Measurements from ENCODE around the gene SECTM1.

Gene SECTM1

DNA sequence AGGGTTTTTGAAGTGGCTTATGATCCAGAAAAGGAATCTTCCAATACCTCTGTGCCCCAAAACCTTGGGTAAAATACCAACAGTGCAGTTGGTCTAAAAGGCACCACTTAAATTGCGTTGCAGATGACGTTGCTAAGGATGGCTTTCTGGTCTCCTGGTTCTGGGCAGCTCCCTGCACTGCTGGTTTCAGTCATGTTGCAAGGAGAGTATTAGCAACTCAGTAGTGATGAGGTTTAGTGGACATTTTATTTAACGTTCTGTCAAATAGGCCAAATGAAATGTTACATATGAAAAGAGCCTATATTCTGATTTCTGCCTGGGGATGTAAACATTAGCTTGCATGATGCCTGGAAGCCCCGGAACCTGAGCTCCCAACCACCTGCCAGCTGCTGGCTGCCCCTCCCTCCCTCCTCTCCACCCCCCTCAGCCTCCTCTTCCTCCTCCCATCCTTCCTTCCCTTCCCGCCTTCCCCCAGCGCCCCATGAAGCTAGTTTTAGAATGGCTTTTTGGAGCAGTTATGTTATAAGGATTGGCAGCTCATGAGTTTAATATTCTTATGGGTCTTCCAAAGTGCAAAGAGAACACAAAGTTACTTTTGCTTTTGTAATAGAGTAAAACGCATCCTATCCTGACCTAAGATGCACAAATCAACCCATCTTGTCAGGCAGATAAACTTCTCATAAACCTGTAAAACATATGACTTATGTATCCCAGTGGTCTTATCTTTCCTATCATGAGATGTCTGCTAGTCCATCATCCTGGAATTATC is 36.9 kb downstream of the SECTM1 start:
- H2BK5ac ChIP-seq (ENCODE audit: low read depth, low read length, poor library complexity, severe bottlenecking) = no peak overlapping the region
- H3K4me1 ChIP-seq (ENCODE audit: control insufficient read depth, insufficient read depth, low read depth, low read length) = peaks cover 40% of the 10 kb centered on the region
- WGBS = 93% methylated on average over 4 of the region's 7 CpGs
- no peak overlapping the region for H3K4ac ChIP-seq (ENCODE audit: low read depth in 1 of 2, low read length in 2 of 2)
- no peak overlapping the region for H2BK12ac ChIP-seq (ENCODE audit: low read length in 2 of 2)
- H2AFZ ChIP-seq (ENCODE audit: low read depth, low read length) = no peak overlapping the region
- H3K14ac ChIP-seq (ENCODE audit: low read length in 2 of 2) = no peak overlapping the region
- H3K4me3 ChIP-seq (ENCODE audit: insufficient read depth in 1 of 2, low read depth in 1 of 2, low read length in 2 of 2) = peak overlapping the region in 1 of 2 experiments; percentile 71
- peak overlapping the region; percentile 49 for H2BK15ac ChIP-seq (ENCODE audit: low read depth, poor library complexity, severe bottlenecking)
- no peak overlapping the region for H2BK120ac ChIP-seq (ENCODE audit: low read depth, low read length)
- H3K9me3 ChIP-seq (ENCODE audit: control insufficient read depth, low read length) = no peaks in the 10 kb centered on the region
- H3K27me3 ChIP-seq (ENCODE audit: control insufficient read depth in 1 of 2, insufficient read depth in 1 of 2, low read length in 2 of 2) = peaks cover 0 to 3% of the 10 kb centered on the region in 2 experiments
- DNase-seq = no peak
- H3K9ac ChIP-seq (ENCODE audit: low read length) = peak overlapping the region; percentile 92
- H4K8ac ChIP-seq (ENCODE audit: low read length) = no peak overlapping the region
- peak overlapping the region; percentile 64 for H3K27ac ChIP-seq (ENCODE audit: low read length, poor library complexity, severe bottlenecking)
- no peak overlapping the region for H2AK5ac ChIP-seq (ENCODE audit: low read length, severe bottlenecking)
- no peaks in the 10 kb centered on the region for H3K36me3 ChIP-seq (ENCODE audit: control insufficient read depth in 1 of 2, insufficient read depth in 2 of 2, low read depth in 1 of 2, low read length in 2 of 2)
- no peak overlapping the region for H3K18ac ChIP-seq (ENCODE audit: low read depth in 1 of 2, low read length in 2 of 2)
- peak overlapping the region; percentile 49 for H3K4me2 ChIP-seq (ENCODE audit: low read length, poor library complexity, severe bottlenecking)
- H3K23ac ChIP-seq (ENCODE audit: low read length in 2 of 2) = no peak overlapping the region
- H4K91ac ChIP-seq (ENCODE audit: low read length) = no peak overlapping the region
- peaks cover 6% of the 10 kb centered on the region for H3K79me1 ChIP-seq (replicated peaks; ENCODE audit: low read length, poor library complexity, severe bottlenecking)

DNA sequence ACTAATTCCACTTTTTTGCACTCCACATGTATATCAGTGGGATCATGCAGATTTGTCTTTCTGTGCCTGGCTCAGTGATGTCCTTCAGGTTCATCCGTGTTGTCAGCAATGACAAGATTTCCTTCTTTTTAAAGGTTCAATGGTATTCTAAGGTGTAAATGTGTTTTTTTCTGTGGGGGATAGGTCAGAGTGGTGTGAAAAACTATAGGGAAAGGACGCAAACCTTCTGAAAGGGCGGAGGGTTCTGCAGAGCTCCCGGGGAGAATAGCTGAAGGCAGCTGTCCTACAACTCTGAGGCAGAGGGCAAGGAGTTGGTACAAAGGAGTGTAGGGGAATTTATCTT is 38.1 kb downstream of the SECTM1 start:
- Histone ChIP-seq H2BK12ac (ENCODE audit: low read length in 2 of 2) (no peak overlapping the region), H3K4me3 (ENCODE audit: insufficient read depth in 1 of 2, low read depth in 1 of 2, low read length in 2 of 2) (no peak overlapping the region), H3K18ac (ENCODE audit: low read depth in 1 of 2, low read length in 2 of 2) (no peak overlapping the region), H3K27ac (ENCODE audit: low read length, poor library complexity, severe bottlenecking) (no peak overlapping the region), H2AFZ (ENCODE audit: low read depth, low read length) (no peak overlapping the region), H3K4ac (ENCODE audit: low read depth in 1 of 2, low read length in 2 of 2) (no peak overlapping the region), H2BK120ac (ENCODE audit: low read depth, low read length) (no peak overlapping the region), H3K14ac (ENCODE audit: low read length in 2 of 2) (no peak overlapping the region), H3K4me2 (ENCODE audit: low read length, poor library complexity, severe bottlenecking) (no peak overlapping the region), H3K36me3 (ENCODE audit: control insufficient read depth in 1 of 2, insufficient read depth in 2 of 2, low read depth in 1 of 2, low read length in 2 of 2) (no peaks in the 10 kb centered on the region), H3K9me3 (ENCODE audit: control insufficient read depth, low read length) (no peaks in the 10 kb centered on the region), H4K8ac (ENCODE audit: low read length) (no peak overlapping the region), H4K91ac (ENCODE audit: low read length) (no peak overlapping the region), H2AK5ac (ENCODE audit: low read length, severe bottlenecking) (no peak overlapping the region), H3K27me3 (ENCODE audit: control insufficient read depth in 1 of 2, insufficient read depth in 1 of 2, low read length in 2 of 2) (no peaks in the 10 kb centered on the region), H2BK5ac (ENCODE audit: low read depth, low read length, poor library complexity, severe bottlenecking) (no peak overlapping the region), H3K23ac (ENCODE audit: low read length in 2 of 2) (no peak overlapping the region), H3K79me1 (replicated peaks; ENCODE audit: low read length, poor library complexity, severe bottlenecking) (peaks cover 6% of the 10 kb centered on the region), H2BK15ac (ENCODE audit: low read depth, poor library complexity, severe bottlenecking) (no peak overlapping the region), H3K4me1 (ENCODE audit: control insufficient read depth, insufficient read depth, low read depth, low read length) (peaks cover 32% of the 10 kb centered on the region), H3K9ac (ENCODE audit: low read length) (no peak overlapping the region)
- WGBS = 83% methylated on average over 4 of the region's 4 CpGs
- DNase-seq = no peak

DNA sequence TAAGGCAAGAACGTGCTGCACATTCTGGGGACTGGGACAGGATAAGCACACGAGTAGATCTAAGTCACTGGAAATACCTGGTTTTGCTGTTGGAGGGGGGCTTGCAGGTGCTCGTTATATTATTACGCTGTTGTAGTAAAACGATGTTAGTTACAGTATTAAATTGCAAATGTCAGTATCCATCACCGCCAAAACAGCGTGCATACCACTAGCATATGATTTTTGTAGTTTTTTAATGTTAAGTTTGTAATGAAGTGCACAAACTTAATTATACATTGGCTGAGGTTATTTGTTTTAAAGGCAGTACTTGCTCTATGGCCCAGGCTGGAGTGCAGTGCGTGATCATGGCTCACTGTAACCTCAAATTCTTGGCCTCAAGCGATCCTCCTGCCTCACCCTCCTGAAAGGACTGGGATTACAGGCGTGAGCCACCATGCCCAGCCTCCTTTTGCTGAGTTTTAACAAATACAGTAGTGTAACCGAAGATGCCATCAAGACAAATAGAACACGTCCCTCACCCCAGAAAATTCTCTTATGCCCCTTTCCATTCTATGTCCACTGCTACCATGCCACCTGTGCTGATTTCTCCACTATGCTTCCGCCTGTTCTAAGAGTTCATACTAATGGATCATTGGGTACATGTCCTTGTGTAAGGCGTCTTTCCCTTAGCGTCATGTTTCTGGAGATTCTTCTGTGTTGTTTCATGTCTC is 39.3 kb downstream of the SECTM1 start:
- H3K23ac ChIP-seq (ENCODE audit: low read length in 2 of 2) = no peak overlapping the region
- no peak overlapping the region for H2BK12ac ChIP-seq (ENCODE audit: low read length in 2 of 2)
- H4K91ac ChIP-seq (ENCODE audit: low read length) = no peak overlapping the region
- H3K4me1 ChIP-seq (ENCODE audit: control insufficient read depth, insufficient read depth, low read depth, low read length) = peaks cover 32% of the 10 kb centered on the region
- H3K4ac ChIP-seq (ENCODE audit: low read depth in 1 of 2, low read length in 2 of 2) = no peak overlapping the region
- H4K8ac ChIP-seq (ENCODE audit: low read length) = no peak overlapping the region
- H2BK120ac ChIP-seq (ENCODE audit: low read depth, low read length) = no peak overlapping the region
- WGBS = 87% methylated on average over 15 of the region's 15 CpGs
- no peak overlapping the region for H3K27ac ChIP-seq (ENCODE audit: low read length, poor library complexity, severe bottlenecking)
- no peak overlapping the region for H3K14ac ChIP-seq (ENCODE audit: low read length in 2 of 2)
- H2BK5ac ChIP-seq (ENCODE audit: low read depth, low read length, poor library complexity, severe bottlenecking) = no peak overlapping the region
- DNase-seq = peak; percentile 62
- H3K9ac ChIP-seq (ENCODE audit: low read length) = peak overlapping the region; percentile 87
- H3K79me1 ChIP-seq (replicated peaks; ENCODE audit: low read length, poor library complexity, severe bottlenecking) = peaks cover 6% of the 10 kb centered on the region
- H3K9me3 ChIP-seq (ENCODE audit: control insufficient read depth, low read length) = no peaks in the 10 kb centered on the region
- no peak overlapping the region for H2BK15ac ChIP-seq (ENCODE audit: low read depth, poor library complexity, severe bottlenecking)
- H2AFZ ChIP-seq (ENCODE audit: low read depth, low read length) = no peak overlapping the region
- H2AK5ac ChIP-seq (ENCODE audit: low read length, severe bottlenecking) = no peak overlapping the region
- peak overlapping the region in 1 of 2 experiments; percentile 74 for H3K4me3 ChIP-seq (ENCODE audit: insufficient read depth in 1 of 2, low read depth in 1 of 2, low read length in 2 of 2)
- H3K36me3 ChIP-seq (ENCODE audit: control insufficient read depth in 1 of 2, insufficient read depth in 2 of 2, low read depth in 1 of 2, low read length in 2 of 2) = no peaks in the 10 kb centered on the region
- no peaks in the 10 kb centered on the region for H3K27me3 ChIP-seq (ENCODE audit: control insufficient read depth in 1 of 2, insufficient read depth in 1 of 2, low read length in 2 of 2)
- no peak overlapping the region for H3K18ac ChIP-seq (ENCODE audit: low read depth in 1 of 2, low read length in 2 of 2)
- no peak overlapping the region for H3K4me2 ChIP-seq (ENCODE audit: low read length, poor library complexity, severe bottlenecking)
